G401 (cell line): ENCODE results near the gene CFAP91. TPM values are rescaled to one million over a fixed set of nuclear protein-coding genes. Genes with fewer than 3 reads are reported as not detected.

Source experiments
- DNase-seq: peaks from one replicate; pipeline ENCODE4 v3.0.0-alpha.2; 2015; ENCODE audit warnings: low spot score
- in situ Hi-C: cut with HindIII; loops from 2 replicates; pipeline ENCODE4 v1.10.0; 2016; ENCODE audit warnings: low sequenced_read_pairs, mixed read lengths
- total RNA-seq: library from RNA; depleted of rRNA; stranded (reverse); fragments of >200 nt; shearing (Covaris generic); gene quantifications from 2 replicates; pipeline ENCODE4 v1.2.3, GENCODE V29; 2014; rRNA removed

The CFAP91 gene
- not detected in 2 replicates for total RNA-seq

GRCh38 chr3:119702530-119703527, at the start of gene CFAP91:
Gene CFAP91 (plus strand): TSS chr3:119703022. CDS start chr3:119703099, 77 bp downstream.
- in situ Hi-C loops, result no loop called here

GRCh38 chr3:119653876-119654275, 48.9 kb upstream of the CFAP91 start:
- no peak for DNase-seq
- in situ Hi-C loops, result no loop called here

More at GRCh38 chr3:119702530-119703527, at the start of gene CFAP91:
- peak; percentile 95 for DNase-seq

- in situ Hi-C loops, result no loop called here
- DNase-seq, result no peak
Observed at GRCh38 chr3:119657887-119658702, 44.7 kb upstream of the CFAP91 start.

- in situ Hi-C loops, result no loop called here
- no peak for DNase-seq
Observed at GRCh38 chr3:119658994-119659393, 43.8 kb upstream of the CFAP91 start.

GRCh38 chr3:119659606-119660291, 43.1 kb upstream of the CFAP91 start:
- in situ Hi-C loops, result no loop called here
- no peak for DNase-seq

- in situ Hi-C loops, result no loop called here
Observed at GRCh38 chr3:119660474-119661440, 42.1 kb upstream of the CFAP91 start, which contains the start of gene POPDC2. Gene POPDC2 (minus strand): TSS chr3:119660589. CDS start chr3:119660423, 166 bp downstream.

GRCh38 chr3:119662604-119663373, 40.0 kb upstream of the CFAP91 start:
- in situ Hi-C loops, result no loop called here
- DNase-seq, result peak; percentile 21

More at GRCh38 chr3:119660474-119661440, 42.1 kb upstream of the CFAP91 start, which contains the start of gene POPDC2:
- peak; percentile 35 for DNase-seq

GRCh38 chr3:119663885-119664284, 38.9 kb upstream of the CFAP91 start:
- DNase-seq, result no peak
- in situ Hi-C loops, result no loop called here

GRCh38 chr3:119664370-119664769, 38.5 kb upstream of the CFAP91 start:
- in situ Hi-C loops, result no loop called here
- DNase-seq, result no peak

- in situ Hi-C loops, result no loop called here
- no peak for DNase-seq
Observed at GRCh38 chr3:119664850-119665379, 37.9 kb upstream of the CFAP91 start.

- in situ Hi-C loops, result no loop called here
- DNase-seq, result no peak
Observed at GRCh38 chr3:119665954-119666559, 36.8 kb upstream of the CFAP91 start.

- in situ Hi-C loops, result no loop called here
- DNase-seq, result no peak
Observed at GRCh38 chr3:119669906-119670570, 32.8 kb upstream of the CFAP91 start.

GRCh38 chr3:119672776-119673175, 30.0 kb upstream of the CFAP91 start:
- in situ Hi-C loops, result no loop called here

GRCh38 chr3:119673875-119674274, 28.9 kb upstream of the CFAP91 start:
- in situ Hi-C loops, result no loop called here
- no peak for DNase-seq

More at GRCh38 chr3:119672776-119673175, 30.0 kb upstream of the CFAP91 start:
- DNase-seq, result no peak

- in situ Hi-C loops, result no loop called here
- no peak for DNase-seq
Observed at GRCh38 chr3:119675188-119675874, 27.5 kb upstream of the CFAP91 start.

- no peak for DNase-seq
- in situ Hi-C loops, result no loop called here
Observed at GRCh38 chr3:119676020-119676419, 26.8 kb upstream of the CFAP91 start.
